Measurements from ENCODE around the gene SLC26A4.
A peak's percentile ranks its signal among the peaks of the same experiment; 100 is the strongest.

SLC26A4 gene

DNA sequence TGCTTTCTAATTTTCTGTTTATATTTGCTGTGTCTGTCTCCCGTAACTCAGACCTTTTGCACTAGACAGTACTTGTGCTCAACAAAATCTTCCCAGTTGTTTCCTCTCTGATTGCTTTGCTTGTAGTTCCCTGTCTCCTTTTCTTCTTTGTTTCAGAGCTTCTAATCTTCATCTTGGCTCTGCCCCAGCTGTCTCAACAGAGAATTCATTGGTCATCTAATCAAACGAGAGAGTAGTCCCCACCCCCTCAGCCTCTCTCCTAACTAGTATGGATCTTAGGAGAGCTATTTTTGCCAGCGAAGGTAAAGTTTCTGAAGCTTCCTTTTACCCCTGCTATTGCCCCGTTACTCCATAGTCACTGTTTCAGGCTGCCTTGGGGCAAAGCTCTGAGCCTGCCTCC is 32.8 kb downstream of the SLC26A4 start:
- no peak for TF ChIP-seq ZNF70 (CRISPR knock-in tag; IDR thresholded peaks at IDR 0.05)
- no peak for TF ChIP-seq TOX (CRISPR knock-in tag; IDR thresholded peaks at IDR 0.05; ENCODE audit: borderline replicate concordance)
- TF ChIP-seq TCF4 (CRISPR knock-in tag; IDR thresholded peaks at IDR 0.05; ENCODE audit: borderline replicate concordance), result no peak
- TF ChIP-seq SNAI2 (CRISPR knock-in tag; IDR thresholded peaks at IDR 0.05), result no peak
- no peak for ATAC-seq

DNA sequence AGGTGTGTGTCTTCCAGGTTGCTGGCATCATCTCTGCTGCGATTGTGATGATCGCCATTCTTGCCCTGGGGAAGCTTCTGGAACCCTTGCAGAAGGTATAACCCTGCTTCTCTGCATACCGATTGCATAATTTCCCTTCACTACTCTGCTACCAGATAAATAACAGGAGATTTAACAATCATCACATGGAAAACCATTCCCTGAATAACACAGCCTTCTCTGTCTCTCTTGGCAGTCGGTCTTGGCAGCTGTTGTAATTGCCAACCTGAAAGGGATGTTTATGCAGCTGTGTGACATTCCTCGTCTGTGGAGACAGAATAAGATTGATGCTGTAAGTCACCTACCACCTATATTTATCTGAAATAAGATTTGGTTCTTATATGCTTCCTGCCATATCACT is 33.8 kb downstream of the SLC26A4 start:
- TF ChIP-seq TOX (CRISPR knock-in tag; IDR thresholded peaks at IDR 0.05; ENCODE audit: borderline replicate concordance) (no peak), ZFP3 (CRISPR knock-in tag; IDR thresholded peaks at IDR 0.05) (no peak), ISL1 (CRISPR knock-in tag; IDR thresholded peaks at IDR 0.05) (no peak), BACH2 (CRISPR knock-in tag; IDR thresholded peaks at IDR 0.05; ENCODE audit: borderline replicate concordance) (no peak), TCF4 (CRISPR knock-in tag; IDR thresholded peaks at IDR 0.05; ENCODE audit: borderline replicate concordance) (no peak), ZNF8 (CRISPR knock-in tag; IDR thresholded peaks at IDR 0.05) (no peak), RARB (CRISPR knock-in tag; IDR thresholded peaks at IDR 0.05) (no peak), GLIS3 (CRISPR knock-in tag; IDR thresholded peaks at IDR 0.05) (no peak), ZNF565 (CRISPR knock-in tag; conservative IDR thresholded peaks at IDR 0.05; ENCODE audit: low read depth) (no peak), ZFP30 (CRISPR knock-in tag; IDR thresholded peaks at IDR 0.05) (no peak), ARNTL (CRISPR knock-in tag; IDR thresholded peaks at IDR 0.05; ENCODE audit: borderline replicate concordance, low read depth) (no peak), ESRRG (CRISPR knock-in tag; IDR thresholded peaks at IDR 0.05) (no peak), ZNF70 (CRISPR knock-in tag; IDR thresholded peaks at IDR 0.05) (no peak)
- TF ChIP-seq, protein P1, sequence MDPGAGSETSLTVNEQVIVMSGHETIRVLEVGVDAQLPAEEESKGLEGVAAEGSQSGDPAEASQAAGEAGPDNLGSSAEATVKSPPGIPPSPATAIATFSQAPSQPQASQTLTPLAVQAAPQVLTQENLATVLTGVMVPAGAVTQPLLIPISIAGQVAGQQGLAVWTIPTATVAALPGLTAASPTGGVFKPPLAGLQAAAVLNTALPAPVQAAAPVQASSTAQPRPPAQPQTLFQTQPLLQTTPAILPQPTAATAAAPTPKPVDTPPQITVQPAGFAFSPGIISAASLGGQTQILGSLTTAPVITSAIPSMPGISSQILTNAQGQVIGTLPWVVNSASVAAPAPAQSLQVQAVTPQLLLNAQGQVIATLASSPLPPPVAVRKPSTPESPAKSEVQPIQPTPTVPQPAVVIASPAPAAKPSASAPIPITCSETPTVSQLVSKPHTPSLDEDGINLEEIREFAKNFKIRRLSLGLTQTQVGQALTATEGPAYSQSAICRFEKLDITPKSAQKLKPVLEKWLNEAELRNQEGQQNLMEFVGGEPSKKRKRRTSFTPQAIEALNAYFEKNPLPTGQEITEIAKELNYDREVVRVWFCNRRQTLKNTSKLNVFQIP (CRISPR knock-in tag; IDR thresholded peaks at IDR 0.05; ENCODE audit: borderline replicate concordance, low read depth), result no peak
- TF ChIP-seq, protein P2, sequence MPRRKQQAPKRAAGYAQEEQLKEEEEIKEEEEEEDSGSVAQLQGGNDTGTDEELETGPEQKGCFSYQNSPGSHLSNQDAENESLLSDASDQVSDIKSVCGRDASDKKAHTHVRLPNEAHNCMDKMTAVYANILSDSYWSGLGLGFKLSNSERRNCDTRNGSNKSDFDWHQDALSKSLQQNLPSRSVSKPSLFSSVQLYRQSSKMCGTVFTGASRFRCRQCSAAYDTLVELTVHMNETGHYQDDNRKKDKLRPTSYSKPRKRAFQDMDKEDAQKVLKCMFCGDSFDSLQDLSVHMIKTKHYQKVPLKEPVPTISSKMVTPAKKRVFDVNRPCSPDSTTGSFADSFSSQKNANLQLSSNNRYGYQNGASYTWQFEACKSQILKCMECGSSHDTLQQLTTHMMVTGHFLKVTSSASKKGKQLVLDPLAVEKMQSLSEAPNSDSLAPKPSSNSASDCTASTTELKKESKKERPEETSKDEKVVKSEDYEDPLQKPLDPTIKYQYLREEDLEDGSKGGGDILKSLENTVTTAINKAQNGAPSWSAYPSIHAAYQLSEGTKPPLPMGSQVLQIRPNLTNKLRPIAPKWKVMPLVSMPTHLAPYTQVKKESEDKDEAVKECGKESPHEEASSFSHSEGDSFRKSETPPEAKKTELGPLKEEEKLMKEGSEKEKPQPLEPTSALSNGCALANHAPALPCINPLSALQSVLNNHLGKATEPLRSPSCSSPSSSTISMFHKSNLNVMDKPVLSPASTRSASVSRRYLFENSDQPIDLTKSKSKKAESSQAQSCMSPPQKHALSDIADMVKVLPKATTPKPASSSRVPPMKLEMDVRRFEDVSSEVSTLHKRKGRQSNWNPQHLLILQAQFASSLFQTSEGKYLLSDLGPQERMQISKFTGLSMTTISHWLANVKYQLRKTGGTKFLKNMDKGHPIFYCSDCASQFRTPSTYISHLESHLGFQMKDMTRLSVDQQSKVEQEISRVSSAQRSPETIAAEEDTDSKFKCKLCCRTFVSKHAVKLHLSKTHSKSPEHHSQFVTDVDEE (CRISPR knock-in tag; IDR thresholded peaks at IDR 0.05), result no peak
- no peak for ATAC-seq

DNA sequence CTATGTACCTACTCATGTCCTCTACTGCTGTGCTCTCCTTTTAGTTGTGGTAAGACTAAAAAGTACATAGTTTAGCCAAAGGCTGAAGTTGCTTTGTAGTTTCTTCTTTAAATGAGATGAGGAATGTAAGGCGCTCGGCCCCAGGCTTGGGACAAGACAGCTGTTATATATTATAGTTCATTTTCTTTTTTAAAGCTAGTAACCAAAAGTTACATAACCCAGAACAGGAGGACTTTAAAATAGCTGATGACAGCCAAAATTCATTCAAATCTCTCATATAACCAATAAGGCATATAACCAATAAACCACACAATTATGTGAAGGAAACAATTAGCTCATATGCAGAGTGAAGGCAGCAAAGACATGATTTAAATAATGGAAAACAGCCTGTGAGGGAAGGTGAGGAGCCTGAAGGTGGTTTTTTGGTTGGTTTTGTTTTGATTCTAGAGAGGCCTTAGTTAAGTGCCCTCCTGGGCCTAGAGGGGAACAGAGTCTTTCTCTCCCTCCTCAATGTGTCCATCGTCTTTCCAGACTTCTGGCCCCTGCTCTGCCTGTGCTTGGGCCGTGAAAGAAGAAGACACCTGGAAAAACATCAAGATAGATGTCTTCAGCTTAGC is 35.8 kb downstream of the SLC26A4 start:
- TF ChIP-seq ZNF8 (CRISPR knock-in tag; IDR thresholded peaks at IDR 0.05) (peak; percentile 65; the same call in 1 of the 2 replicates), SNAI2 (CRISPR knock-in tag; IDR thresholded peaks at IDR 0.05) (no peak)
- TF ChIP-seq, protein P1 (CRISPR knock-in tag; IDR thresholded peaks at IDR 0.05; ENCODE audit: borderline replicate concordance, low read depth), result no peak
- peak; percentile 60 for ATAC-seq

DNA sequence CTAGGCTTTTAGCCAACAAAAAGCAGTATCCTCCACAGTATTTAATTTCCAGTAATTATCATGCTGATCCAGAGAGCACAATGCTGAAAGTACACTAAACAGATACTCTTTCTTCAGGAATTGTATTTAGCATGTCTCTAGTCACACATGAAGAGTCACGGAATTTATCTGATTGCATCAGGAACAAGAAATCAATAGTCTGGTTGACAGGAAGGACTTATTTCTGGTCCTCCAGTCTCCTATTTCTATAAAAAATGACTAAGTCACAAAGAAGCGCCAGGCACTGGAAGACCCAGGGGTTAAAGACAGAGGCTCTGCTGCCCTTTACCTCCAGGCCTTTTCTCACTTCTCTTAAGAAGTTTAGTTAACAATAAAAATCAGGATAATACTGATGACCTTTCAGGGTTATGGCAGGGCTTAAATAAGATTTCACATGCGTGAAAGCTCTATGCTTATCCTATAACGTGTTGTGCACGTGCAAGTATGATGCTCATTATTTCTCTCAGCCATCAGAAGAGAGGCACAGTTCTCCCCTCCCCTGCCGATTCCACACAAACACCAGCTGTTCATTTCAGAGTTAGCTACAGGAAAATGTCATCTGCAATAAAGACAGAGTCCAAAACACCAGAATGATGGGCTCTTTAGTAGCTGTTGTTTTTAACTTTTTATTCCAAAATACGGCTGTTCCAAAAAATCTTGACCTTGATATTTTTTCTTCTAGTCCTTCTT is 36.9 kb downstream of the SLC26A4 start:
- peak; percentile 54 for ATAC-seq
- TF ChIP-seq ZC3H10 (CRISPR knock-in tag; IDR thresholded peaks at IDR 0.05) (no peak), ZNF70 (CRISPR knock-in tag; IDR thresholded peaks at IDR 0.05) (no peak), ESRRG (CRISPR knock-in tag; IDR thresholded peaks at IDR 0.05) (no peak), ZNF565 (CRISPR knock-in tag; conservative IDR thresholded peaks at IDR 0.05; ENCODE audit: low read depth) (no peak), PPARA (CRISPR knock-in tag; IDR thresholded peaks at IDR 0.05; ENCODE audit: borderline replicate concordance) (no peak)
- TF ChIP-seq, protein P1 (CRISPR knock-in tag; IDR thresholded peaks at IDR 0.05; ENCODE audit: borderline replicate concordance, low read depth), result no peak
- TF ChIP-seq, protein P3, sequence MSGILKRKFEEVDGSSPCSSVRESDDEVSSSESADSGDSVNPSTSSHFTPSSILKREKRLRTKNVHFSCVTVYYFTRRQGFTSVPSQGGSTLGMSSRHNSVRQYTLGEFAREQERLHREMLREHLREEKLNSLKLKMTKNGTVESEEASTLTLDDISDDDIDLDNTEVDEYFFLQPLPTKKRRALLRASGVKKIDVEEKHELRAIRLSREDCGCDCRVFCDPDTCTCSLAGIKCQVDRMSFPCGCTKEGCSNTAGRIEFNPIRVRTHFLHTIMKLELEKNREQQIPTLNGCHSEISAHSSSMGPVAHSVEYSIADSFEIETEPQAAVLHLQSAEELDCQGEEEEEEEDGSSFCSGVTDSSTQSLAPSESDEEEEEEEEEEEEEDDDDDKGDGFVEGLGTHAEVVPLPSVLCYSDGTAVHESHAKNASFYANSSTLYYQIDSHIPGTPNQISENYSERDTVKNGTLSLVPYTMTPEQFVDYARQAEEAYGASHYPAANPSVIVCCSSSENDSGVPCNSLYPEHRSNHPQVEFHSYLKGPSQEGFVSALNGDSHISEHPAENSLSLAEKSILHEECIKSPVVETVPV (CRISPR knock-in tag; IDR thresholded peaks at IDR 0.05), result no peak

All from SK-N-SH treated with all-trans-retinoic acid at 6 μM for 48 hours (cell line).